HepG2 (cell line): ENCODE measurements around the gene COG5. TPM values are rescaled to one million over a fixed set of nuclear protein-coding genes. Genes with fewer than 3 reads are reported as not detected.

Experiments
- ATAC-seq: fragments of 200-7000 bp; cut with Tn5 transposase; 3 replicates; pipeline ENCODE4 v1.9.1; 2020; ENCODE audit warnings: mild to moderate bottlenecking, moderate library complexity
- BruUV-seq: library from RNA; stranded (reverse); fragments of 400-500 nt; replicated peaks from 2 replicates; lab custom pipeline; 2021; lab: Mats Ljungman, UMichigan
- CTCF ChIA-PET: fragments of 300-600 bp; formaldehyde crosslinking; extraction: SDS; loops from one replicate; lab custom pipeline; 2021; ENCODE audit warnings: low total read pairs, inconsistent platforms, low intra/inter-chr PET ratio; lab: Yijun Ruan, JAX
- POLR2A ChIA-PET: fragments of 350-600 bp; sonication (Branson Sonifier 250); formaldehyde crosslinking; loops from one replicate; lab custom pipeline; 2020; ENCODE audit warnings: antibody characterized with exemption, inconsistent platforms; lab: Yijun Ruan, JAX
- DNase-seq: peaks from one replicate; pipeline ENCODE4 v3.0.0-alpha.2; 2015; ENCODE audit warnings: low spot score
- FAIRE-seq: peaks from 3 replicates; lab custom pipeline; 2011; peaks lifted over from hg19 to GRCh38; lab: Jason Lieb, UNC
- H2AFZ ChIP-seq: one replicate; pipeline ENCODE4 v1.6.1; 2011; ENCODE audit warnings: low read length, inconsistent platforms
- H3K27ac ChIP-seq: fragments of 300-600 bp; 3 replicates; pipeline ENCODE4 v1.8.0; 2011; ENCODE audit warnings: mixed run types, mild to moderate bottlenecking, mixed read lengths, low read length, inconsistent platforms; ENCODE audit not compliant: insufficient read depth; ENCODE audit errors: extremely low read length
- H3K27me3 ChIP-seq, 2 experiments: fragments of 200-600 bp in 1 of 2; 2 replicates in 1 of 2; 3 replicates in 1 of 2; pipeline versions ENCODE4 v1.6.0 to v1.8.0; 2011; ENCODE audit warnings: low read length in 2 of 2, mild to moderate bottlenecking in 2 of 2, moderate library complexity in 2 of 2, inconsistent platforms in 1 of 2; ENCODE audit not compliant: insufficient read depth in 2 of 2, control insufficient read depth in 1 of 2
- H3K36me3 ChIP-seq, 2 experiments: fragments of 200-600 bp in 1 of 2; replicated peaks in 1 of 2; 2 replicates in 1 of 2; 3 replicates in 1 of 2; pipeline versions ENCODE4 v1.5.1 to v1.8.0; 2011; ENCODE audit warnings: low read length in 2 of 2, inconsistent platforms in 1 of 2; ENCODE audit not compliant: insufficient read depth in 2 of 2, control insufficient read depth in 1 of 2
- H3K4me1 ChIP-seq: 2 replicates; pipeline ENCODE4 v1.5.1; 2012; ENCODE audit warnings: low read length, inconsistent platforms; ENCODE audit not compliant: insufficient read depth
- H3K4me2 ChIP-seq: 2 replicates; pipeline ENCODE4 v1.6.0; 2011; ENCODE audit warnings: low read depth, low read length, inconsistent platforms
- H3K4me3 ChIP-seq, 3 experiments: fragments of 200-600 bp in 1 of 3; sonication (generic), shearing (Covaris generic) in 1 of 3; replicated peaks in 1 of 3; 2 replicates each; pipeline ENCODE4 v1.5.1; 2011 to 2016; ENCODE audit warnings: low read length in 3 of 3, inconsistent platforms in 2 of 3, low read depth in 2 of 3, mild to moderate bottlenecking in 2 of 3, control low read depth in 1 of 3, mixed read lengths in 1 of 3; ENCODE audit not compliant: insufficient read depth in 1 of 3
- H3K79me2 ChIP-seq: one replicate; pipeline ENCODE4 v1.6.1; 2011; ENCODE audit warnings: low read length, inconsistent platforms; ENCODE audit not compliant: insufficient read depth
- H3K9ac ChIP-seq: 2 replicates; pipeline ENCODE4 v1.6.0; 2011; ENCODE audit warnings: mild to moderate bottlenecking, low read depth, low read length, inconsistent platforms; ENCODE audit not compliant: insufficient read depth
- H3K9me3 ChIP-seq: 2 replicates; pipeline ENCODE4 v1.5.1; 2012; ENCODE audit warnings: mild to moderate bottlenecking, low read length
- H4K20me1 ChIP-seq: 2 replicates; pipeline ENCODE4 v1.6.0; 2011; ENCODE audit warnings: inconsistent platforms, mild to moderate bottlenecking, low read length, moderate library complexity; ENCODE audit not compliant: insufficient read depth
- BORCS8-MEF2B ChIP-seq: sonication (generic); formaldehyde crosslinking; IDR thresholded peaks from 2 replicates; pipeline ENCODE4 v1.8.0; 2022; ENCODE audit warnings: mild to moderate bottlenecking, missing genetic modification reagents
- CCAR2 ChIP-seq: fragments of 200-400 bp; formaldehyde crosslinking; optimal IDR thresholded peaks from 2 replicates; pipeline ENCODE3; 2018; ENCODE audit warnings: low read depth, mild to moderate bottlenecking, low read length, moderate library complexity
- PAWR ChIP-seq: sonication (generic); formaldehyde crosslinking; IDR thresholded peaks from 2 replicates; pipeline ENCODE4 v1.4.0; 2020; ENCODE audit warnings: missing genetic modification reagents, mild to moderate bottlenecking, borderline replicate concordance
- PAXIP1 ChIP-seq: sonication (generic); formaldehyde crosslinking; conservative IDR thresholded peaks from 2 replicates; pipeline ENCODE4 v1.4.0; 2020; ENCODE audit warnings: mild to moderate bottlenecking, missing genetic modification reagents, moderate library complexity
- ZBTB37 ChIP-seq: sonication (generic); formaldehyde crosslinking; IDR thresholded peaks from 2 replicates; pipeline ENCODE4 v1.4.0; 2020; ENCODE audit warnings: mild to moderate bottlenecking, missing genetic modification reagents
- ZBTB44 ChIP-seq: sonication (generic); formaldehyde crosslinking; IDR thresholded peaks from 2 replicates; pipeline ENCODE4 v1.4.0; 2020; ENCODE audit warnings: missing genetic modification reagents
- ZGPAT ChIP-seq: IDR thresholded peaks from 2 replicates; pipeline ENCODE4 v1.6.1; 2016; ENCODE audit warnings: mild to moderate bottlenecking
- ZNF510 ChIP-seq: sonication (generic); formaldehyde crosslinking; IDR thresholded peaks from 2 replicates; pipeline ENCODE4 v1.4.0; 2020; ENCODE audit warnings: low read depth, mild to moderate bottlenecking, missing genetic modification reagents
- ZNF788 ChIP-seq: sonication (generic); formaldehyde crosslinking; IDR thresholded peaks from 2 replicates; pipeline ENCODE4 v1.5.0; 2020; ENCODE audit warnings: mild to moderate bottlenecking, missing genetic modification reagents, borderline replicate concordance
- WGBS: methylation state at CpG from one replicate; pipeline ENCODE4 v1.1.6; 2017; ENCODE audit warnings: low lambda C conversion rate; 5-methylcytosine and 5-hydroxymethylcytosine counted together
- in situ Hi-C: cut with HindIII; loops from 2 replicates; pipeline ENCODE4 v1.10.0; 2017; ENCODE audit warnings: low pct_unique_long_range_greater_than_20kb; ENCODE audit not compliant: extremely low pct_ligation_motif_present
- intact Hi-C: fragments of 100-400 bp; cut with micrococcal nuclease; formaldehyde crosslinking; loops from one replicate; pipeline ENCODE4 v1.10.0; 2022; ENCODE audit not compliant: unreplicated experiment
- polyA plus RNA-seq, 8 experiments: library from polyadenylated mRNA; depleted of rRNA in 3 of 8; stranded (reverse) in 7 of 8; unstranded in 1 of 8; fragments of >200 nt; fragmentation: Illumina TruSeq in 4 of 8; extraction: Trizol in 4 of 8; gene quantifications; 2 replicates each; pipeline versions ENCODE4 v1.2.1 to v1.2.3, GENCODE V29; 2011 to 2016; ENCODE audit warnings: low read depth in 4 of 8, missing spikeins in 1 of 8, mixed read lengths in 1 of 8; ENCODE audit not compliant: insufficient read depth in 1 of 8
- total RNA-seq, 5 experiments: library from RNA; depleted of rRNA; stranded (reverse); fragments of >200 nt; fragmentation: Illumina TruSeq; extraction: Trizol; gene quantifications; 2 replicates each; pipeline ENCODE4 v1.2.3, GENCODE V29; 2016; ENCODE audit warnings: low read depth in 1 of 5

The COG5 gene
- total and polyA plus RNA-seq, 2 of the 13 experiments (the other 11 are each of a cell fraction or from before 2014, with no cell fraction given), result 20.4 to 31.3 TPM

DNA sequence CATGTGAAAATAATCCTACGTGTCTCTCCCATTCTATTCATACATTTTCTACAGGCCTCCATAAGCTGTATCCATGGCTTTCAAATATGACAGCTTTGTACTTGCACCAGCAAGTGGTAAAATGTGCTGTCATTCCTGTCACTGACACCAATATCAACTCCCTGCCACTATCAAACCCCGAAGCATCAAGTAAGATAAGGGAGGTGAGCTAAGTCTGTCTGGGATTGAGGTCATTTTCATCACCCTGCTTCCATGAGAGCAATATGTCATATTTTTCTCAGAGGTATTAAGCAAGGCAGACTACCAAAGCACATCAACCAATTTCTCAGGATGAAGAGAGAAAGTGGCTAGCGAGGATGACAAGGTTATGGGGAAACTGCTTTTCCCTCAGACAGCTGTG is 82.8 kb downstream of the COG5 start (continued):
- TF ChIP-seq ZGPAT (CRISPR knock-in tag) (no peak), CCAR2 (no peak), ZNF510 (CRISPR knock-in tag) (no peak), BORCS8-MEF2B (no peak)

GRCh38 chr7:107479303-107479702 is 84.4 kb downstream of the COG5 start:
- intact Hi-C loops, result no loop called here
- ATAC-seq, result no peak
- POLR2A ChIA-PET, result no interaction called here
- no TSS peak for BruUV-seq
- no peaks in the 10 kb centered on the region for H3K9me3 ChIP-seq
- no peak for TF ChIP-seq ZBTB37 (CRISPR knock-in tag)
- no peak for TF ChIP-seq PAWR
- TF ChIP-seq ZNF788 (CRISPR knock-in tag), result no peak
- TF ChIP-seq ZBTB44 (CRISPR knock-in tag), result no peak
- no peak for TF ChIP-seq PAXIP1 (CRISPR knock-in tag)
- TF ChIP-seq, all 625 proteins: peak for 0
- Histone ChIP-seq H3K79me2 (no peaks in the 10 kb centered on the region), H3K27me3 (no peaks in the 10 kb centered on the region), H4K20me1 (0 out of 2 replicates have a peak, but pooled peaks cover 3% of the 10 kb centered on the region), H3K36me3 (no peaks in the 10 kb centered on the region), H3K9ac (no peak overlapping the region), H2AFZ (no peak overlapping the region), H3K4me1 (no peaks in the 10 kb centered on the region), H3K4me2 (no peak overlapping the region), H3K4me3 (no peak overlapping the region), H3K27ac (no peak overlapping the region)
- 64% methylated on average over 2 of the region's 2 CpGs for WGBS
- no peak for FAIRE-seq
- CTCF ChIA-PET, result no interaction called here
- no peak for DNase-seq
- in situ Hi-C loops, result no loop called here
